WTC11 (cell line): ENCODE measurements around the gene ZNF780B. TPM values are rescaled to one million over a fixed set of nuclear protein-coding genes. Genes with fewer than 3 reads are reported as not detected.

Experiments
- ATAC-seq: fragments of 200-7000 bp; cut with Tn5 transposase; 2 replicates; pipeline ENCODE4 v1.10.0; 2021; ENCODE audit warnings: mild to moderate bottlenecking, moderate library complexity
- CTCF ChIA-PET: fragments of 300-600 bp; sonication (Branson Sonifier 250); formaldehyde crosslinking; loops from one replicate; lab custom pipeline; 2021; ENCODE audit warnings: antibody characterized with exemption; lab: Charles Lee
- POLR2A ChIA-PET: fragments of 350-600 bp; sonication (Branson Sonifier 250); formaldehyde crosslinking; loops from one replicate; lab custom pipeline; 2021; ENCODE audit warnings: antibody characterized with exemption; lab: Charles Lee
- DNase-seq: peaks from one replicate; pipeline ENCODE4 v3.0.0; 2021; ENCODE audit warnings: low spot score
- H3K27ac Mint-ChIP-seq: 2 replicates; pipeline ENCODE4 v1.8.0; 2021; ENCODE audit warnings: mixed read lengths
- H3K27me3 Mint-ChIP-seq: 2 replicates; pipeline ENCODE4 v1.8.0; 2021; ENCODE audit warnings: low read depth, mild to moderate bottlenecking, moderate library complexity, mixed read lengths
- H3K36me3 Mint-ChIP-seq: 2 replicates; pipeline ENCODE4 v1.8.0; 2021; ENCODE audit warnings: mixed read lengths
- H3K4me1 Mint-ChIP-seq: 2 replicates; pipeline ENCODE4 v1.8.0; 2022; ENCODE audit warnings: mixed read lengths
- H3K4me3 Mint-ChIP-seq: 2 replicates; pipeline ENCODE4 v1.8.0; 2021; ENCODE audit warnings: mild to moderate bottlenecking, moderate library complexity, mixed read lengths
- H3K9me3 Mint-ChIP-seq: 2 replicates; pipeline ENCODE4 v1.8.0; 2021; ENCODE audit warnings: mixed read lengths
- AFF4 ChIP-seq: sonication (generic); formaldehyde crosslinking; IDR thresholded peaks from 2 replicates; pipeline ENCODE4 v1.8.1; 2023; ENCODE audit warnings: mild to moderate bottlenecking, missing genetic modification reagents, borderline replicate concordance
- CREM ChIP-seq: sonication (generic); formaldehyde crosslinking; IDR thresholded peaks from 2 replicates; pipeline ENCODE4 v1.8.1; 2022; ENCODE audit warnings: mild to moderate bottlenecking, missing genetic modification reagents, moderate library complexity
- ELF4 ChIP-seq: sonication (generic); formaldehyde crosslinking; IDR thresholded peaks from 2 replicates; pipeline ENCODE4 v1.8.1; 2022; ENCODE audit warnings: low read depth, mild to moderate bottlenecking, moderate library complexity, missing genetic modification reagents
- ERG ChIP-seq: fragments of 250-450 bp; sonication (Bioruptor Pico); IDR thresholded peaks from 2 replicates; pipeline ENCODE4 v1.8.0; 2021; ENCODE audit warnings: mild to moderate bottlenecking
- FOXJ3 ChIP-seq: sonication (generic); formaldehyde crosslinking; IDR thresholded peaks from 2 replicates; pipeline ENCODE4 v1.9.0; 2021; ENCODE audit warnings: missing genetic modification reagents, mild to moderate bottlenecking, borderline replicate concordance
- FOXP1 ChIP-seq: sonication (generic); formaldehyde crosslinking; IDR thresholded peaks from 2 replicates; pipeline ENCODE4 v1.8.0; 2022; ENCODE audit warnings: missing genetic modification reagents, mild to moderate bottlenecking, moderate library complexity, borderline replicate concordance
- FOXP4 ChIP-seq: sonication (generic); formaldehyde crosslinking; IDR thresholded peaks from 2 replicates; pipeline ENCODE4 v1.8.0; 2022; ENCODE audit warnings: mild to moderate bottlenecking, missing genetic modification reagents
- GTF2I ChIP-seq: fragments of 250-450 bp; sonication (Bioruptor Pico); conservative IDR thresholded peaks from 2 replicates; pipeline ENCODE4 v1.4.0; 2021; ENCODE audit warnings: mild to moderate bottlenecking
- HMGA2 ChIP-seq: fragments of 250-450 bp; sonication (Bioruptor Pico); IDR thresholded peaks from 2 replicates; pipeline ENCODE4 v1.4.0; 2021; ENCODE audit warnings: mild to moderate bottlenecking, moderate library complexity
- JAZF1 ChIP-seq: fragments of 250-450 bp; sonication (Bioruptor Pico); IDR thresholded peaks from 2 replicates; pipeline ENCODE4 v1.9.0; 2021; ENCODE audit warnings: moderate library complexity, mild to moderate bottlenecking, inconsistent platforms
- MYBL2 ChIP-seq: sonication (generic); formaldehyde crosslinking; IDR thresholded peaks from 2 replicates; pipeline ENCODE4 v1.8.1; 2023; ENCODE audit warnings: mild to moderate bottlenecking, moderate library complexity, missing genetic modification reagents
- NFE2L1 ChIP-seq: sonication (generic); formaldehyde crosslinking; IDR thresholded peaks from 2 replicates; pipeline ENCODE4 v1.8.1; 2023; ENCODE audit warnings: missing genetic modification reagents
- PRDM15 ChIP-seq: sonication (generic); formaldehyde crosslinking; IDR thresholded peaks from 2 replicates; pipeline ENCODE4 v1.8.0; 2022; ENCODE audit warnings: missing genetic modification reagents
- PREB ChIP-seq: sonication (generic); formaldehyde crosslinking; IDR thresholded peaks from 2 replicates; pipeline ENCODE4 v1.8.1; 2022; ENCODE audit warnings: mild to moderate bottlenecking, missing genetic modification reagents, moderate library complexity, borderline replicate concordance
- RELA ChIP-seq: sonication (generic); formaldehyde crosslinking; IDR thresholded peaks from 2 replicates; pipeline ENCODE4 v1.8.1; 2022; ENCODE audit warnings: missing genetic modification reagents, mild to moderate bottlenecking, borderline replicate concordance
- TCF7 ChIP-seq: sonication (generic); formaldehyde crosslinking; IDR thresholded peaks from 2 replicates; pipeline ENCODE4 v1.8.0; 2022; ENCODE audit warnings: mild to moderate bottlenecking, low read depth, missing genetic modification reagents, moderate library complexity
- ZMAT4 ChIP-seq: fragments of 250-450 bp; sonication (Bioruptor Pico); IDR thresholded peaks from 2 replicates; pipeline ENCODE4 v1.9.0; 2021; ENCODE audit warnings: mild to moderate bottlenecking
- ZNF138 ChIP-seq: sonication (generic); formaldehyde crosslinking; conservative IDR thresholded peaks from 2 replicates; pipeline ENCODE4 v1.8.1; 2022; ENCODE audit warnings: mild to moderate bottlenecking, moderate library complexity, missing genetic modification reagents
- ZNF416 ChIP-seq: fragments of 250-450 bp; sonication (Bioruptor Pico); IDR thresholded peaks from 2 replicates; pipeline ENCODE4 v1.9.0; 2021; ENCODE audit warnings: mild to moderate bottlenecking, inconsistent platforms
- total RNA-seq: library from RNA; stranded (reverse); gene quantifications from 3 replicates; pipeline ENCODE4 v1.2.3, GENCODE V29; 2021

ZNF780B gene
- total RNA-seq, 1 experiment from 2014 or later: 22.9 TPM

- TF ChIP-seq ERG (no peak), FOXP4 (no peak), TCF7 (CRISPR knock-in tag) (no peak), JAZF1 (no peak), FOXP1 (CRISPR knock-in tag) (no peak), ELF4 (CRISPR knock-in tag) (no peak), PREB (CRISPR knock-in tag) (no peak)
These were observed 1.1 kb upstream of the ZNF780B start (continued) for GRCh38 chr19:40057166-40057565.

- peaks cover 24% of the 10 kb centered on the region for H3K27me3 Mint-ChIP-seq
- ATAC-seq: no peak
- TF ChIP-seq TCF7 (CRISPR knock-in tag) (no peak), ZNF138 (CRISPR knock-in tag) (no peak), FOXJ3 (no peak)
- TF ChIP-seq, all 79 proteins: peak for 0
- POLR2A ChIA-PET: interaction anchor here (1.7 kb wide), 1 partner anchor 34 kb away, joined by 5 read pairs; the partner anchor contains the start of gene ZNF780A
- peaks cover 12% of the 10 kb centered on the region for H3K4me1 Mint-ChIP-seq
- CTCF ChIA-PET: interaction anchor here (1.9 kb wide), 1 partner anchor 175 kb away, joined by 7 read pairs; no protein-coding TSS in a partner anchor
- H3K27ac Mint-ChIP-seq: no peak overlapping the region
- no peak for DNase-seq
- H3K4me3 Mint-ChIP-seq: peak overlapping the region; percentile 98
- H3K36me3 Mint-ChIP-seq: peaks cover 9% of the 10 kb centered on the region
- H3K9me3 Mint-ChIP-seq: peaks cover 28% of the 10 kb centered on the region
These were observed 474 bp upstream of the ZNF780B start for GRCh38 chr19:40056505-40056904.

- ChIA-PET CTCF (interaction anchor here (0.7 to 1.9 kb wide), 2 partner anchors 110 to 174 kb away, joined by 3 to 7 read pairs; no protein-coding TSS in a partner anchor), POLR2A (interaction anchor here (1.7 kb wide), 1 partner anchor 35 kb away, joined by 5 read pairs; the partner anchor contains the start of gene ZNF780A)
- H3K27ac Mint-ChIP-seq: 0 out of 2 replicates have a peak overlapping the region, but pooled peaks have one; percentile 28
- no peak for ATAC-seq
- peaks cover 12% of the 10 kb centered on the region for H3K4me1 Mint-ChIP-seq
- peaks cover 14% of the 10 kb centered on the region for H3K36me3 Mint-ChIP-seq
- DNase-seq: no peak
- H3K27me3 Mint-ChIP-seq: peaks cover 23% of the 10 kb centered on the region
- H3K9me3 Mint-ChIP-seq: peaks cover 23% of the 10 kb centered on the region
- H3K4me3 Mint-ChIP-seq: peak overlapping the region; percentile 98
- TF ChIP-seq ZNF416 (CRISPR knock-in tag) (no peak), CREM (CRISPR knock-in tag) (no peak), GTF2I (no peak), AFF4 (CRISPR knock-in tag) (no peak), HMGA2 (CRISPR knock-in tag) (no peak), MYBL2 (CRISPR knock-in tag) (no peak), JAZF1 (no peak), NFE2L1 (no peak), PRDM15 (CRISPR knock-in tag) (no peak), ZMAT4 (CRISPR knock-in tag) (no peak), PREB (CRISPR knock-in tag) (no peak), RELA (CRISPR knock-in tag) (no peak)
These were observed 982 bp downstream of the ZNF780B start for GRCh38 chr19:40055049-40055448.
